Measurements from ENCODE around the gene LRRFIP2. TPM values are rescaled to one million over a fixed set of nuclear protein-coding genes. Genes with fewer than 3 reads are reported as not detected.
"Not testable (repeated sequence)": the region's sequence is repeated elsewhere in the genome, so short reads cannot be mapped to it uniquely, and the experiment has no call there.

Gene LRRFIP2
- polyA plus RNA-seq (2013, experiment 1 of 2): 24.2 TPM
- 26.6 TPM for polyA plus RNA-seq (2013, experiment 2 of 2)

GRCh38 chr3:37174532-37175126, at the start of gene LRRFIP2:
TSS of gene LRRFIP2 (minus strand) at chr3:37174582. CDS start at chr3:37148983, 25,599 bp downstream.
- peak within 1 kb of the TSS; percentile 53 for H2BK5ac ChIP-seq (ENCODE audit: low read length)
- H4K8ac ChIP-seq (ENCODE audit: low read depth, low read length): no peak within 1 kb of the TSS
- H2BK15ac ChIP-seq (ENCODE audit: low read length): no peak within 1 kb of the TSS
- peak within 1 kb of the TSS; percentile 79 for H3K27ac ChIP-seq (replicated peaks; ENCODE audit: low read length)
- no peak within 1 kb of the TSS for H4K91ac ChIP-seq (ENCODE audit: low read depth, low read length, poor library complexity)
- no peak within 1 kb of the TSS for H2BK12ac ChIP-seq (ENCODE audit: low read length)
- H2AK5ac ChIP-seq (ENCODE audit: low read depth, low read length): no peak within 1 kb of the TSS
- peaks cover 0 to 7% of the 10 kb centered on the region in 2 donors for H3K4me1 ChIP-seq (ENCODE audit: control insufficient read depth in 2 of 2, insufficient read depth in 1 of 2, low read depth in 1 of 2, low read length in 2 of 2)
- H3K9me3 ChIP-seq (replicated peaks in 1 of 2; ENCODE audit: control insufficient read depth in 2 of 2, insufficient read depth in 1 of 2, low read depth in 1 of 2, low read length in 2 of 2): no peaks in the 10 kb centered on the region
- H3K23ac ChIP-seq (ENCODE audit: low read depth, low read length, poor library complexity): no peak within 1 kb of the TSS
- peak within 1 kb of the TSS; percentile 81 for H3K9ac ChIP-seq (ENCODE audit: low read depth, low read length, poor library complexity)
- no peaks in the 10 kb centered on the region for H3K27me3 ChIP-seq (ENCODE audit: control insufficient read depth in 3 of 3, insufficient read depth in 3 of 3, low read depth in 1 of 3, low read length in 3 of 3)
- no peak within 1 kb of the TSS for H3K18ac ChIP-seq (ENCODE audit: low read length)
- peaks cover 8% of the 10 kb centered on the region for H3K79me1 ChIP-seq (ENCODE audit: low read depth, low read length)
- H3K36me3 ChIP-seq (replicated peaks in 1 of 2; ENCODE audit: control insufficient read depth in 2 of 2, insufficient read depth in 2 of 2, low read length in 2 of 2): peaks cover 2 to 37% of the 10 kb centered on the region in 2 donors
- no peak for DNase-seq (ENCODE audit: low spot score)
- H3K14ac ChIP-seq (ENCODE audit: low read length): no peak within 1 kb of the TSS
- peak within 1 kb of the TSS; percentile 99 for H2AFZ ChIP-seq (ENCODE audit: low read length)
- 100% methylated on average over 1 of the region's 5 CpGs; no CpG with 5 or more reads in 1 of the 2 donors for WGBS, 2 donors (ENCODE audit: extremely low coverage in 2 of 2, insufficient read length in 2 of 2, insufficient replicate concordance in 1 of 2)
- peak within 1 kb of the TSS; percentile 93 to 99 for H3K4me3 ChIP-seq (ENCODE audit: low read length in 2 of 2)
- H2BK120ac ChIP-seq (ENCODE audit: low read depth, low read length): no peak within 1 kb of the TSS
- H3K4ac ChIP-seq (ENCODE audit: low read length): no peak within 1 kb of the TSS
- H3K4me2 ChIP-seq (ENCODE audit: insufficient read depth, low read length, poor library complexity, severe bottlenecking): peak within 1 kb of the TSS; percentile 71

GRCh38 chr3:37223576-37223975, 49.2 kb upstream of the LRRFIP2 start:
- no peak overlapping the region for H2BK120ac ChIP-seq (ENCODE audit: low read depth, low read length)

GRCh38 chr3:37223141-37223558, 48.8 kb upstream of the LRRFIP2 start:
- Histone ChIP-seq H3K27ac (replicated peaks; ENCODE audit: low read length) (no peak overlapping the region), H2BK5ac (ENCODE audit: low read length) (no peak overlapping the region), H3K4me3 (ENCODE audit: low read length in 2 of 2) (no peak overlapping the region), H3K9ac (ENCODE audit: low read depth, low read length, poor library complexity) (no peak overlapping the region), H3K4me1 (ENCODE audit: control insufficient read depth in 2 of 2, insufficient read depth in 1 of 2, low read depth in 1 of 2, low read length in 2 of 2) (peaks cover 0 to 2% of the 10 kb centered on the region in 2 donors), H2AK5ac (ENCODE audit: low read depth, low read length) (no peak overlapping the region), H3K36me3 (replicated peaks in 1 of 2; ENCODE audit: control insufficient read depth in 2 of 2, insufficient read depth in 2 of 2, low read length in 2 of 2) (no peaks in the 10 kb centered on the region), H3K14ac (ENCODE audit: low read length) (no peak overlapping the region), H4K8ac (ENCODE audit: low read depth, low read length) (no peak overlapping the region), H3K27me3 (ENCODE audit: control insufficient read depth in 3 of 3, insufficient read depth in 3 of 3, low read depth in 1 of 3, low read length in 3 of 3) (peaks cover 0 to 3% (median 0%) of the 10 kb centered on the region in 3 experiments), H3K4me2 (ENCODE audit: insufficient read depth, low read length, poor library complexity, severe bottlenecking) (no peak overlapping the region), H4K91ac (ENCODE audit: low read depth, low read length, poor library complexity) (no peak overlapping the region), H2AFZ (ENCODE audit: low read length) (no peak overlapping the region), H2BK15ac (ENCODE audit: low read length) (no peak overlapping the region), H3K4ac (ENCODE audit: low read length) (no peak overlapping the region), H2BK12ac (ENCODE audit: low read length) (no peak overlapping the region), H3K79me1 (ENCODE audit: low read depth, low read length) (no peaks in the 10 kb centered on the region), H3K18ac (ENCODE audit: low read length) (no peak overlapping the region), H2BK120ac (ENCODE audit: low read depth, low read length) (no peak overlapping the region), H3K23ac (ENCODE audit: low read depth, low read length, poor library complexity) (no peak overlapping the region), H3K9me3 (replicated peaks in 1 of 2; ENCODE audit: control insufficient read depth in 2 of 2, insufficient read depth in 1 of 2, low read depth in 1 of 2, low read length in 2 of 2) (no peaks in the 10 kb centered on the region)
- DNase-seq (ENCODE audit: low spot score): no peak

More at GRCh38 chr3:37223576-37223975, 49.2 kb upstream of the LRRFIP2 start:
- Histone ChIP-seq H3K9me3 (replicated peaks in 1 of 2; ENCODE audit: control insufficient read depth in 2 of 2, insufficient read depth in 1 of 2, low read depth in 1 of 2, low read length in 2 of 2) (no peaks in the 10 kb centered on the region), H2BK5ac (ENCODE audit: low read length) (no peak overlapping the region), H3K4me3 (ENCODE audit: low read length in 2 of 2) (no peak overlapping the region), H2BK15ac (ENCODE audit: low read length) (no peak overlapping the region), H3K4me1 (ENCODE audit: control insufficient read depth in 2 of 2, insufficient read depth in 1 of 2, low read depth in 1 of 2, low read length in 2 of 2) (peaks cover 0 to 4% of the 10 kb centered on the region in 2 donors), H2BK12ac (ENCODE audit: low read length) (no peak overlapping the region), H3K14ac (ENCODE audit: low read length) (no peak overlapping the region), H3K27me3 (ENCODE audit: control insufficient read depth in 3 of 3, insufficient read depth in 3 of 3, low read depth in 1 of 3, low read length in 3 of 3) (peaks cover 0 to 3% (median 0%) of the 10 kb centered on the region in 3 experiments), H3K4me2 (ENCODE audit: insufficient read depth, low read length, poor library complexity, severe bottlenecking) (no peak overlapping the region), H3K4ac (ENCODE audit: low read length) (no peak overlapping the region), H3K9ac (ENCODE audit: low read depth, low read length, poor library complexity) (no peak overlapping the region), H3K36me3 (replicated peaks in 1 of 2; ENCODE audit: control insufficient read depth in 2 of 2, insufficient read depth in 2 of 2, low read length in 2 of 2) (no peaks in the 10 kb centered on the region), H4K8ac (ENCODE audit: low read depth, low read length) (no peak overlapping the region), H2AFZ (ENCODE audit: low read length) (no peak overlapping the region), H2AK5ac (ENCODE audit: low read depth, low read length) (no peak overlapping the region), H3K79me1 (ENCODE audit: low read depth, low read length) (no peaks in the 10 kb centered on the region), H4K91ac (ENCODE audit: low read depth, low read length, poor library complexity) (no peak overlapping the region), H3K27ac (replicated peaks; ENCODE audit: low read length) (no peak overlapping the region), H3K23ac (ENCODE audit: low read depth, low read length, poor library complexity) (no peak overlapping the region), H3K18ac (ENCODE audit: low read length) (no peak overlapping the region)
- no CpG with 5 or more reads among the region's 1 CpG for WGBS, 2 donors (ENCODE audit: extremely low coverage in 2 of 2, insufficient read length in 2 of 2, insufficient replicate concordance in 1 of 2)
- no peak for DNase-seq (ENCODE audit: low spot score)

GRCh38 chr3:37222542-37222941, 48.2 kb upstream of the LRRFIP2 start:
- H3K27me3 ChIP-seq (ENCODE audit: control insufficient read depth in 3 of 3, insufficient read depth in 3 of 3, low read depth in 1 of 3, low read length in 3 of 3); H2AFZ ChIP-seq (ENCODE audit: low read length); H2BK120ac ChIP-seq (ENCODE audit: low read depth, low read length); H3K14ac ChIP-seq (ENCODE audit: low read length); H3K27ac ChIP-seq (replicated peaks; ENCODE audit: low read length); H4K8ac ChIP-seq (ENCODE audit: low read depth, low read length); H3K36me3 ChIP-seq (replicated peaks in 1 of 2; ENCODE audit: control insufficient read depth in 2 of 2, insufficient read depth in 2 of 2, low read length in 2 of 2); H2BK5ac ChIP-seq (ENCODE audit: low read length); H3K4me3 ChIP-seq (ENCODE audit: low read length in 2 of 2); H3K4me2 ChIP-seq (ENCODE audit: insufficient read depth, low read length, poor library complexity, severe bottlenecking); H3K4ac ChIP-seq (ENCODE audit: low read length); H3K4me1 ChIP-seq (ENCODE audit: control insufficient read depth in 2 of 2, insufficient read depth in 1 of 2, low read depth in 1 of 2, low read length in 2 of 2); H3K79me1 ChIP-seq (ENCODE audit: low read depth, low read length); H3K18ac ChIP-seq (ENCODE audit: low read length); H2BK12ac ChIP-seq (ENCODE audit: low read length); DNase-seq (ENCODE audit: low spot score); H2BK15ac ChIP-seq (ENCODE audit: low read length); H4K91ac ChIP-seq (ENCODE audit: low read depth, low read length, poor library complexity); H3K23ac ChIP-seq (ENCODE audit: low read depth, low read length, poor library complexity); H3K9ac ChIP-seq (ENCODE audit: low read depth, low read length, poor library complexity); H3K9me3 ChIP-seq (replicated peaks in 1 of 2; ENCODE audit: control insufficient read depth in 2 of 2, insufficient read depth in 1 of 2, low read depth in 1 of 2, low read length in 2 of 2); H2AK5ac ChIP-seq (ENCODE audit: low read depth, low read length): not testable (repeated sequence)
- no CpG with 5 or more reads among the region's 2 CpGs for WGBS, 2 donors (ENCODE audit: extremely low coverage in 2 of 2, insufficient read length in 2 of 2, insufficient replicate concordance in 1 of 2)
